Activated CD8-positive, alpha-beta memory T cell treated with anti-CD3 and anti-CD28 coated beads for 36 hours (primary cell): ENCODE results near the gene UBE2L3. TPM values are rescaled to one million over a fixed set of nuclear protein-coding genes. Genes with fewer than 3 reads are reported as not detected.

ENCODE experiments used
- CTCF ChIA-PET: fragments of 350-600 bp; sonication (Branson Sonifier 250); formaldehyde crosslinking; loops from one replicate; lab custom pipeline; 2021; ENCODE audit warnings: antibody characterized with exemption; lab: Charles Lee
- POLR2A ChIA-PET: fragments of 350-600 bp; sonication (Branson Sonifier 250); formaldehyde crosslinking; loops from one replicate; lab custom pipeline; 2021; ENCODE audit warnings: antibody characterized with exemption; lab: Charles Lee
- total RNA-seq, 2 experiments: library from RNA; stranded (reverse); gene quantifications; one replicate each; pipeline ENCODE4 v1.2.3, GENCODE V29; 2021

Gene UBE2L3
- total RNA-seq, 2 experiments from 2014 or later = 77.8 to 79.6 TPM

- POLR2A ChIA-PET = interaction anchor here (2.6 kb wide), 1 partner anchor 9 kb away, joined by 14 read pairs; the partner anchor contains the start of gene SDF2L1
- CTCF ChIA-PET = interaction anchor here (2.0 kb wide), 1 partner anchor 15 kb away, joined by 4 read pairs; the partner anchor contains the start of gene PPIL2
Observed at GRCh38 chr22:21650823-21651520, 83.5 kb downstream of the UBE2L3 start.

GRCh38 chr22:21651521-21652009, 84.1 kb downstream of the UBE2L3 start:
- CTCF ChIA-PET = interaction anchor here (1.2 to 3.4 kb wide), 4 partner anchors 9 to 22 kb away, joined by 3 to 18 read pairs (median 8); partner anchors contain the start of genes PPIL2, SDF2L1 and YDJC

GRCh38 chr22:21652010-21652546, 84.6 kb downstream of the UBE2L3 start:
- ChIA-PET POLR2A (interaction anchor here (0.6 to 2.6 kb wide), 3 partner anchors 10 to 135 kb away, joined by 3 to 14 read pairs (median 3); partner anchors contain the start of gene SDF2L1), CTCF (interaction anchor here (1.2 to 3.4 kb wide), 4 partner anchors 10 to 23 kb away, joined by 3 to 18 read pairs (median 8); partner anchors contain the start of genes PPIL2, SDF2L1 and YDJC)

More at GRCh38 chr22:21651521-21652009, 84.1 kb downstream of the UBE2L3 start:
- POLR2A ChIA-PET = interaction anchor here (2.6 kb wide), 1 partner anchor 9 kb away, joined by 14 read pairs; the partner anchor contains the start of gene SDF2L1

DNA sequence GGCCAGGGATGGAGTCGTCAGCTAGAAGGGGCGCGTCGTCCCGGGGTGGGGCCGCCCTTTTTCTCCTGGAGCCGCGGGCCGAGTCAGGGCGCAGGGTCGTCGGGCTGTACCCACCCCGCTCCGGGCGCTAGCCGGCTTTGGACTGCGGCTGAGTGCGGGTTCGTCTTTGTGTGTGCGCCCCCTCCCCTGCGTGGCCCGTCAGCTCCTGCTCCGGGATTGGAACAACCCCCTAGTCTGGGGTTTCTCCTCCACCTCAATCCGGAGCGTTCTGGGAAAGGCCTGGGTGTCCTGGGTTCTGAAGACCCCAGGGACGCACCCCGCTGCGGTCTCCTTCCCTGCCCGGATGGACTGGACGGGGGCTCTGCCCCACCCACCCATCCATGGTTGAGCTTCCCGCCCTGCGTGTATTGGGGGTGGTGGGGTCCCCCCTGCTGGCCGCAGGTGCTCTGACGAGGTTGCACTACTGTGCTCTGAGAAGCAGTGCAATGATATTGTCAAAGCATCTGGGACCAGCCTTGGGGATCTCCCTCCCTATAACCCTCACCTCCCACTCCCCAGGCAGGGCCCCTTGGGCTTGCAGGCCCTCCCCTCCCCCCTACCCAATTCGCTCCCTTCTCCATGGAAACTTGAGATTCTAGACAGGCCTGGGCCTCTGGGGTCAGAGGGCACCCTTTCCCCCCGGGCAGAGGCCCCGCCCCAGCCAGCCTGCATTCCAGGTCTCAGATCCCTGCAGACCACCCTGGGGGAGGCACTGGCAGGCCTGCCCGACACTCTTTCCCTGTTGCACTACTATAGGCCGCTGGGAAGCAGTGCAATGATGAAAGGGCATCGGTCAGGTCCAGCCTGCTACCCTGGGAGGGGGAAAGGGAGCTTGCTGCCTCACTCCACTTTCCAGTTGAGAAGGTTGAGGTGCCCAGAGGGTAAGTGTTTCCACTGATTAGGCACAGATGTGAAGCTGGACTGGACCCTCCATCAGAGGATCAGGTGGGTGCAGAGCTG, 85.3 kb downstream of the UBE2L3 start:
- POLR2A ChIA-PET = interaction anchor here (0.6 to 2.6 kb wide), 4 partner anchors 11 to 134 kb away, joined by 3 to 14 read pairs (median 4); partner anchors contain the start of genes PPIL2 and SDF2L1
- CTCF ChIA-PET = interaction anchor here (1.2 to 3.4 kb wide), 4 partner anchors 10 to 23 kb away, joined by 3 to 18 read pairs (median 8); partner anchors contain the start of genes PPIL2, SDF2L1 and YDJC

GRCh38 chr22:21657020-21657359, 89.5 kb downstream of the UBE2L3 start:
- POLR2A ChIA-PET = no interaction called here
- CTCF ChIA-PET = no interaction called here

DNA sequence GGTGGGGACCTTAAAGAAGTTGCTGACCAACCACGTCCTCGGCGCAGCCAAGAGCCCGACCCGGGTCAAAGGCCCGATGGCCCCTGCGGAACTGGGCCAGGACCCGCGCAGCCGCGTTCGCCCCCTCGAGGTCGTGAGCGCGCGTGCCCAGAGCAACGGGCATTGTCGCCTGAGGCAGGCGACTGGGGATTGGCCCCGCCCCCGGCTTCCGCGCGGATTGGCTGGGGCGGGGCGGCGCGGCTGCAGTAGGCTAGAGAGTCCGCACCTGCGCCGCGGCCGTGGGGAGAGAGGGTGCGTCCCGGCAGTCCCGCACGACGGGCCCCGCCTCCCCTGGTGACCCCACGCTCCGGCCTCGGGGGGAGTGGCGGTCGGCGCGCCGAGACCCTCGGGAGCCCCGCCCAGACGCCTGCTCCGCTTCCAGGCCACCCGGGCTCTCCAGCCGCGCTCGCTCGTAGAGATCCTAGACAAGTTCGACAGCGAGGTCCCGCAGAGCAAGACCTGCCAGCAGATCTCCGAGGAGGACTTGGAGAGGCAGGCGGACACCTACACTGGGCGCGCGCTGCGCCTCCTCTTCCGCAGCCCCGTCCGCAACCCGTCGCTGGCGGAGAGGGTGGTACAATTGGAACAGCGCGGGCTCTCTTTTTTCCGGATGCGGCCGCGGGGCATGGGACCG, 90.0 kb downstream of the UBE2L3 start:
- ChIA-PET CTCF (interaction anchor here (0.9 kb wide), 1 partner anchor 28 kb away, joined by 3 read pairs; no protein-coding TSS in a partner anchor), POLR2A (interaction anchor here (0.7 to 0.9 kb wide), 2 partner anchors 16 to 29 kb away, joined by 3 to 5 read pairs; partner anchors contain the start of gene SDF2L1)

DNA sequence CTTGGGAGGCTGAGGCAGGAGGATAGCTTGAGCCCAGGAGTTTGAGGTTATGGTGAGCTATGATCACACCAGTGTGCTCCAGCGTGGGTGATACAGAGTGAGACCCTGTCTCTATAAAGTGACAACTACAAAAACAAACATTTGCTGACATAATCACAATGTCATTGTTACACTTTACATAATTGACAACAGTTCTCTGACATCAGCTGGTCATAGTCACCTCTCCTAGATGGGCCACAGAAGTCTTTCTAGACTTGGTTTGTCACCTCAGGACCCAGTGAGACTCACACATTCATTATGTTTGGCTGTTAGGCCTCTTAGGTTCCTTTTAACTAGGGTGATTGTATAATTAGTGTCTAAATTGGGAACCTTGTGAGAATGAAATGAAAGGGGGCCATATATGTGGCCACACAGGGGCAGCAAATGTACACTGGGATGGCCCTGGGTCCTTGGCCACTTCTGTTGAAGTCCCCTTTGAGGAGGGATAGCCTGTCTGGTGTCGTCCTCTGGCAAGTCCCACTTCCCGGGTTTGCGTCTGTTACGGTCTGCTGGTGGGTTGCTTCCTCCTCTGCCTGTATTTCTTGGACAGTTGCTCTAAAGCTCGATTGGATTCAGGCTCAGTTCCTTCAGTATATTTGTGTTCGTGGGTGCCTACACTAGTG, 92.5 kb downstream of the UBE2L3 start:
- POLR2A ChIA-PET = interaction anchor here (0.7 kb wide), 2 partner anchors 104 to 219 kb away, joined by 11 to 15 read pairs; no protein-coding TSS in a partner anchor
- CTCF ChIA-PET = interaction anchor here (1.4 kb wide), 1 partner anchor 18 kb away, joined by 3 read pairs; the partner anchor contains the start of gene SDF2L1

GRCh38 chr22:21660904-21661303, 93.4 kb downstream of the UBE2L3 start:
- POLR2A ChIA-PET = no interaction called here

GRCh38 chr22:21661991-21662390, 94.5 kb downstream of the UBE2L3 start:
- ChIA-PET CTCF (no interaction called here), POLR2A (no interaction called here)

More at GRCh38 chr22:21660904-21661303, 93.4 kb downstream of the UBE2L3 start:
- CTCF ChIA-PET = no interaction called here

DNA sequence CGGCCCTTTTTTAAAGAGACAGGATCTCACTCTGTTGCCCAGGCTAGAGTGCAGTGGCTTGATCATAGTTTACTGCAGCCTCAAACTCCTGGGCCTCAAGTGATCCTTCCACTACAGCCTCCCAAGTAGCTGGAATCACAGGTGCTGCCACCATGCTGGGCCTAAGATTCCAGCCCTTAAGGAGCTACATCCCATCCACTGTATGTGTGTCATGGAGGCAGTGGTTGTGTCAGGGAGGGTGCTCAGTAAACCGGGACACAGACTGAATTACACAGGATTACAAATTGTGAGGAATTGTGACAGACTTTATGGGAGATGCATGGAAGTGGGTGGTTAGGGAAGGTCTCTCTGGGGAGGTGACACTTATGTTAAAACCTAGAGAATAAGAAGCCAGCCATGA, 96.2 kb downstream of the UBE2L3 start:
- CTCF ChIA-PET = interaction anchor here (1.0 kb wide), 1 partner anchor 22 kb away, joined by 4 read pairs; the partner anchor contains the start of gene SDF2L1
- POLR2A ChIA-PET = no interaction called here

GRCh38 chr22:21665047-21665851, 97.7 kb downstream of the UBE2L3 start:
- ChIA-PET CTCF (interaction anchor here (1.2 to 1.4 kb wide), 2 partner anchors 13 to 273 kb away, joined by 3 to 4 read pairs; no protein-coding TSS in a partner anchor), POLR2A (interaction anchor here (0.6 to 1.8 kb wide), 5 partner anchors 12 to 261 kb away, joined by 3 to 6 read pairs (median 5); partner anchors contain the start of gene SDF2L1)

DNA sequence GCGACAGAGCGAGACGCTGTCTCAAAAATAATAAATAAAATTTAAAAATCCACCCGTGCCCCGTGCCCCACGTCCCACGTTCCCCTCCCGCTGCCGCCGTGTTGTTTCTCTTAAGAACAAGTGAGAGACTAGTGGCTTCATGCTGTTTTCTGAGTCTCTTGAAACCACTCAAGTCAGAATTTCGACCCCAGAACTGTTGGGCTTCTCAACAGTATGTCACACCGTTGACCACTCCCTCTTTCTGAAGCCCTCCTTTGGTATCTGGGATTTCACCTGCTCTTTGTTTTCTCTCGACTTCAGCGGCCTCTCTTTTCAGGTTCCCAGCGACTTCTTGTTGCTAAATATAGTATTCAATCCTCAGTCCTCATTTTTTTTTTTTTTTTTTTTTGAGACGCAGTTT, 99.3 kb downstream of the UBE2L3 start:
- ChIA-PET CTCF (no interaction called here), POLR2A (interaction anchor here (1.8 kb wide), 1 partner anchor 13 kb away, joined by 5 read pairs; no protein-coding TSS in a partner anchor)

DNA sequence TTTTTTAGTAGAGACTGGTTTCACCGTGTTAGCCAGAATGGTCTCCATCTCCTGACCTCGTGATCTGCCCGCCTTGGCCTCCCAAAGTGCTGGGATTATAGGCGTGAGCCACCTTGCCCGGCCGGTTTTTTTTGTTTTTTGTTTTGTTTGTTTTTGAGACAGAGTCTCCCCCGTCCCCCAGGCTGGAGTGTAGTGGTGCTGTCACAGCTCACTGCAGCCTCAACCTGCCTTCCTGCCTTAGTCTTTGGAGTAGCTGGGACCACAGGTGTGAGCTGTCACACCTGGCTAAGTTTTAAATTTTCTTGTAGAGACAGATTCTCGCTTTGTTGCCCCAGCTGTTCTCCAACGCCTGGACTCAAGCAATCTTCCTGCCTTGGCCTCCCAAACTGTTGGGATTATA, 101.5 kb downstream of the UBE2L3 start:
- CTCF ChIA-PET = interaction anchor here (1.2 kb wide), 1 partner anchor 269 kb away, joined by 3 read pairs; no protein-coding TSS in a partner anchor

GRCh38 chr22:21672107-21672629, 104.7 kb downstream of the UBE2L3 start:
- ChIA-PET POLR2A (no interaction called here), CTCF (no interaction called here)

More for the DNA sequence above, 101.5 kb downstream of the UBE2L3 start:
- POLR2A ChIA-PET = no interaction called here
